Measurements from ENCODE around the gene MRPL53. TPM values are rescaled to one million over a fixed set of nuclear protein-coding genes. Genes with fewer than 3 reads are reported as not detected.

Gene MRPL53
- total and polyA plus RNA-seq, 2 of the 13 experiments (the other 11 are each of a cell fraction or from before 2014, with no cell fraction given): 34.3 to 51.9 TPM

DNA sequence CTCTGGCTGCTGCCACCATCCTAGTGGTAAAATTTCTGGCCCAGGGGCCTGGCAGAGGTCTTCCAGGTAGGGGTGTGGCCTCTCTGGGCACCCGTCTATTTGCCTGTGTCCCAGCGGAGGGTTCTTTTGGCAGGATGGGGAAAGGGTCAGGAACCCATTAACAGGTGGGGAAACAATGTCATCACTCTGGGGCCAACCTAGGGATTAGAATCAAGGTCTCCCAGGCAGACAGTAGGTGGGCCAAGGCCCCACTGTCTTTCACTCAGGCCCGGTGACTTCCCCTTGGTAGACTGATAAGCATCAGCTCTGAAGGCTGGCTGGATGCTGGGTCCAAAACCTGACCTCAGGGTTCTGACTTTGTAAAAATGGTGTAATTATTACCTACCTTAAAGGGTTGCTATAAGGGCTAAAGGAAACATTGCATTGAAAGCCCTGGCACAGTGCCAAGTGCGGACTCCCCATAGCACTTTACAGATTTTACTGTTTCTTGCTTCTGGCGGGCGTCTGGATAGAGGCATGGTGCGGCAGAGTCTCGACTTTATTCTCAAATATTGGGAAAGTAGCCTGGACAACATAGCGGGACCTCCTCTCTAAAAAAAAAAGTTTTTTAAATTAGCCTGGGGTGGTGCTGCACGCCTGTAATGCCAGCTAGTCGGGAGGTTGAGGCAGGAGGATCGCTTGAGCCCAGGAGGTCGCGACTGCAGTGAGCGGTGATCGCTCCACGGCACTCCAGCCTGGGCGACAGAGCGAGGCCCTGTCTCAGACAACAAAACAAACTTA lies 24.7 kb upstream of the MRPL53 start (continued):
- TF ChIP-seq KDM5A (IDR thresholded peaks at IDR 0.05; ENCODE audit: borderline replicate concordance, low read length) (no peak; the same call in 1 of the 2 replicates), RAD21 (CRISPR knock-in tag; IDR thresholded peaks at IDR 0.05) (peak; percentile 7; the same call in 1 of the 2 replicates), SSRP1 (CRISPR knock-in tag; IDR thresholded peaks at IDR 0.05) (no peak), ZNF326 (CRISPR knock-in tag; IDR thresholded peaks at IDR 0.05; ENCODE audit: borderline replicate concordance) (no peak), ZNF382 (CRISPR knock-in tag; IDR thresholded peaks at IDR 0.05; ENCODE audit: borderline replicate concordance) (no peak), KAT8 (CRISPR knock-in tag; IDR thresholded peaks at IDR 0.05) (no peak), ZNF547 (CRISPR knock-in tag; IDR thresholded peaks at IDR 0.05) (0 out of 2 replicates have a peak, but pooled peaks have one; percentile 59), EZH2 (conservative IDR thresholded peaks at IDR 0.05; ENCODE audit: low read depth, low read length) (no peak), ZNF790 (CRISPR knock-in tag; IDR thresholded peaks at IDR 0.05; ENCODE audit: borderline replicate concordance) (no peak), ZNF570 (CRISPR knock-in tag; IDR thresholded peaks at IDR 0.05; ENCODE audit: borderline replicate concordance) (0 out of 2 replicates have a peak, but pooled peaks have one; percentile 30), RXRA (CRISPR knock-in tag; IDR thresholded peaks at IDR 0.05) (peak; percentile 54; the same call in 1 of the 2 replicates), KLF12 (CRISPR knock-in tag; IDR thresholded peaks at IDR 0.05; ENCODE audit: borderline replicate concordance) (no peak), ZNF674 (CRISPR knock-in tag; IDR thresholded peaks at IDR 0.05; ENCODE audit: low read depth) (no peak), TCF7 (IDR thresholded peaks at IDR 0.05; ENCODE audit: low read depth) (peak; percentile 58; the same call in 1 of the 2 replicates)
- TF ChIP-seq, protein P1, sequence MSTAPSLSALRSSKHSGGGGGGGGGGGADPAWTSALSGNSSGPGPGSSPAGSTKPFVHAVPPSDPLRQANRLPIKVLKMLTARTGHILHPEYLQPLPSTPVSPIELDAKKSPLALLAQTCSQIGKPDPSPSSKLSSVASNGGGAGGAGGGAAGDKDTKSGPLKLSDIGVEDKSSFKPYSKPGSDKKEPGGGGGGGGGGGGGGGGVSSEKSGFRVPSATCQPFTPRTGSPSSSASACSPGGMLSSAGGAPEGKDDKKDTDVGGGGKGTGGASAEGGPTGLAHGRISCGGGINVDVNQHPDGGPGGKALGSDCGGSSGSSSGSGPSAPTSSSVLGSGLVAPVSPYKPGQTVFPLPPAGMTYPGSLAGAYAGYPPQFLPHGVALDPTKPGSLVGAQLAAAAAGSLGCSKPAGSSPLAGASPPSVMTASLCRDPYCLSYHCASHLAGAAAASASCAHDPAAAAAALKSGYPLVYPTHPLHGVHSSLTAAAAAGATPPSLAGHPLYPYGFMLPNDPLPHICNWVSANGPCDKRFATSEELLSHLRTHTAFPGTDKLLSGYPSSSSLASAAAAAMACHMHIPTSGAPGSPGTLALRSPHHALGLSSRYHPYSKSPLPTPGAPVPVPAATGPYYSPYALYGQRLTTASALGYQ (CRISPR knock-in tag; IDR thresholded peaks at IDR 0.05): no peak
- TF ChIP-seq, protein P2, sequence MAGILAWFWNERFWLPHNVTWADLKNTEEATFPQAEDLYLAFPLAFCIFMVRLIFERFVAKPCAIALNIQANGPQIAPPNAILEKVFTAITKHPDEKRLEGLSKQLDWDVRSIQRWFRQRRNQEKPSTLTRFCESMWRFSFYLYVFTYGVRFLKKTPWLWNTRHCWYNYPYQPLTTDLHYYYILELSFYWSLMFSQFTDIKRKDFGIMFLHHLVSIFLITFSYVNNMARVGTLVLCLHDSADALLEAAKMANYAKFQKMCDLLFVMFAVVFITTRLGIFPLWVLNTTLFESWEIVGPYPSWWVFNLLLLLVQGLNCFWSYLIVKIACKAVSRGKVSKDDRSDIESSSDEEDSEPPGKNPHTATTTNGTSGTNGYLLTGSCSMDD (CRISPR knock-in tag; IDR thresholded peaks at IDR 0.05): no peak
- TF ChIP-seq, protein P3, sequence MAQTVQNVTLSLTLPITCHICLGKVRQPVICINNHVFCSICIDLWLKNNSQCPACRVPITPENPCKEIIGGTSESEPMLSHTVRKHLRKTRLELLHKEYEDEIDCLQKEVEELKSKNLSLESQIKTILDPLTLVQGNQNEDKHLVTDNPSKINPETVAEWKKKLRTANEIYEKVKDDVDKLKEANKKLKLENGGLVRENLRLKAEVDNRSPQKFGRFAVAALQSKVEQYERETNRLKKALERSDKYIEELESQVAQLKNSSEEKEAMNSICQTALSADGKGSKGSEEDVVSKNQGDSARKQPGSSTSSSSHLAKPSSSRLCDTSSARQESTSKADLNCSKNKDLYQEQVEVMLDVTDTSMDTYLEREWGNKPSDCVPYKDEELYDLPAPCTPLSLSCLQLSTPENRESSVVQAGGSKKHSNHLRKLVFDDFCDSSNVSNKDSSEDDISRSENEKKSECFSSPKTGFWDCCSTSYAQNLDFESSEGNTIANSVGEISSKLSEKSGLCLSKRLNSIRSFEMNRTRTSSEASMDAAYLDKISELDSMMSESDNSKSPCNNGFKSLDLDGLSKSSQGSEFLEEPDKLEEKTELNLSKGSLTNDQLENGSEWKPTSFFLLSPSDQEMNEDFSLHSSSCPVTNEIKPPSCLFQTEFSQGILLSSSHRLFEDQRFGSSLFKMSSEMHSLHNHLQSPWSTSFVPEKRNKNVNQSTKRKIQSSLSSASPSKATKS (CRISPR knock-in tag; IDR thresholded peaks at IDR 0.05): no peak
- TF ChIP-seq, protein P4, sequence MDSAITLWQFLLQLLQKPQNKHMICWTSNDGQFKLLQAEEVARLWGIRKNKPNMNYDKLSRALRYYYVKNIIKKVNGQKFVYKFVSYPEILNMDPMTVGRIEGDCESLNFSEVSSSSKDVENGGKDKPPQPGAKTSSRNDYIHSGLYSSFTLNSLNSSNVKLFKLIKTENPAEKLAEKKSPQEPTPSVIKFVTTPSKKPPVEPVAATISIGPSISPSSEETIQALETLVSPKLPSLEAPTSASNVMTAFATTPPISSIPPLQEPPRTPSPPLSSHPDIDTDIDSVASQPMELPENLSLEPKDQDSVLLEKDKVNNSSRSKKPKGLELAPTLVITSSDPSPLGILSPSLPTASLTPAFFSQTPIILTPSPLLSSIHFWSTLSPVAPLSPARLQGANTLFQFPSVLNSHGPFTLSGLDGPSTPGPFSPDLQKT (CRISPR knock-in tag; IDR thresholded peaks at IDR 0.05; ENCODE audit: borderline replicate concordance): no peak
- TF ChIP-seq, protein P5, sequence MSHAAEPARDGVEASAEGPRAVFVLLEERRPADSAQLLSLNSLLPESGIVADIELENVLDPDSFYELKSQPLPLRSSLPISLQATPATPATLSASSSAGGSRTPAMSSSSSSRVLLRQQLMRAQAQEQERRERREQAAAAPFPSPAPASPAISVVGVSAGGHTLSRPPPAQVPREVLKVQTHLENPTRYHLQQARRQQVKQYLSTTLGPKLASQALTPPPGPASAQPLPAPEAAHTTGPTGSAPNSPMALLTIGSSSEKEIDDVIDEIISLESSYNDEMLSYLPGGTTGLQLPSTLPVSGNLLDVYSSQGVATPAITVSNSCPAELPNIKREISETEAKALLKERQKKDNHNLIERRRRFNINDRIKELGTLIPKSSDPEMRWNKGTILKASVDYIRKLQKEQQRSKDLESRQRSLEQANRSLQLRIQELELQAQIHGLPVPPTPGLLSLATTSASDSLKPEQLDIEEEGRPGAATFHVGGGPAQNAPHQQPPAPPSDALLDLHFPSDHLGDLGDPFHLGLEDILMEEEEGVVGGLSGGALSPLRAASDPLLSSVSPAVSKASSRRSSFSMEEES (CRISPR knock-in tag; IDR thresholded peaks at IDR 0.05): 0 out of 2 replicates have a peak, but pooled peaks have one; percentile 21

Measured in HepG2 (cell line).